ENCODE results near the gene RPP14. TPM values are rescaled to one million over a fixed set of nuclear protein-coding genes. Genes with fewer than 3 reads are reported as not detected.

The RPP14 gene
- total and polyA plus RNA-seq, 10 of the 15 experiments (the other 5 are each of a cell fraction or from before 2014, with no cell fraction given) = 9.1 to 21.2 (median 12.7) TPM

- TF ChIP-seq ELK1 (IDR thresholded peaks at IDR 0.05; ENCODE audit: low read depth, low read length) (no peak), LARP7 (IDR thresholded peaks at IDR 0.05) (no peak)
Observed at GRCh38 chr3:58322793-58323192, 16.7 kb downstream of the RPP14 start (continued).

GRCh38 chr3:58323529-58324390 is 17.7 kb downstream of the RPP14 start:
- BruUV-seq (replicated peaks) = no TSS peak
- intact Hi-C loops (cut with micrococcal nuclease; ENCODE audit: unreplicated experiment) (no loop called here), in situ Hi-C loops (cut with MboI) (loop anchor here (10.0 kb wide), 1 partner anchor 211 kb away; the partner anchor contains the start of gene ACOX2)
- ATAC-seq = peak; percentile 38
- no peak for DNase-seq (ENCODE audit: low read depth, low spot score)
- H3K4me1 ChIP-seq (ENCODE audit: control insufficient read depth, insufficient read depth, low read length) = peaks cover 17% of the 10 kb centered on the region
- no peaks in the 10 kb centered on the region for H3K9me3 ChIP-seq (replicated peaks; ENCODE audit: control insufficient read depth, insufficient read depth, low read length)
- 75% methylated on average over 3 of the region's 3 CpGs for WGBS (ENCODE audit: insufficient coverage, insufficient replicate concordance, low lambda C conversion rate, missing lambda C conversion rate)
- POLR2A ChIA-PET = interaction anchor here (0.5 to 1.9 kb wide), 4 partner anchors 10 to 257 kb away, joined by 3 to 6 read pairs (median 6); partner anchors contain the start of genes HTD2 and RPP14
- no peak overlapping the region for H3K27ac ChIP-seq (ENCODE audit: control insufficient read depth, insufficient read depth)
- peaks cover 0 to 6% of the 10 kb centered on the region in 2 experiments; a peak in 2 of 4 replicates for H3K36me3 ChIP-seq (ENCODE audit: control insufficient read depth in 2 of 2, insufficient read depth in 2 of 2, low read length in 1 of 2)
- H3K79me2 ChIP-seq (ENCODE audit: control insufficient read depth, insufficient read depth, low read length) = no peaks in the 10 kb centered on the region
- CTCF ChIA-PET = interaction anchor here (0.7 to 13.0 kb wide), 12 partner anchors 11 to 211 kb away, joined by 3 to 112 read pairs (median 6); partner anchors contain the start of genes HTD2 and RPP14
- SMC1A ChIA-PET (ENCODE audit: uncharacterized antibody, unreplicated experiment) = interaction anchor here (0.7 to 3.8 kb wide), 10 partner anchors 11 to 145 kb away, joined by 3 to 26 read pairs (median 8); partner anchors contain the start of genes HTD2, PXK and RPP14
- no peak overlapping the region for H3K4me3 ChIP-seq
- FAIRE-seq = peak; percentile 73
- RAD21 ChIA-PET (ENCODE audit: unreplicated experiment) = interaction anchor here (1.4 to 1.9 kb wide), 3 partner anchors 17 to 92 kb away, joined by 3 to 13 read pairs (median 7); partner anchors contain the start of genes HTD2 and RPP14
- H3K9ac ChIP-seq (ENCODE audit: control insufficient read depth, insufficient read depth, low read length) = no peak overlapping the region
- 0 out of 2 replicates have a peak overlapping the region, but pooled peaks have one; percentile 35 for H3K4me2 ChIP-seq (ENCODE audit: control insufficient read depth, insufficient read depth)
- no peaks in the 10 kb centered on the region for H3K27me3 ChIP-seq (replicated peaks in 1 of 2; ENCODE audit: control insufficient read depth in 2 of 2, insufficient read depth in 2 of 2, low read length in 1 of 2)
- no peaks in the 10 kb centered on the region for H4K20me1 ChIP-seq (ENCODE audit: control insufficient read depth, insufficient read depth)
- H2AFZ ChIP-seq (ENCODE audit: control insufficient read depth, low read depth, low read length) = no peak overlapping the region
- TF ChIP-seq RAD21 (IDR thresholded peaks at IDR 0.05; ENCODE audit: insufficient read depth, low read depth, low read length) (no peak), MAX (IDR thresholded peaks at IDR 0.05; ENCODE audit: low read depth, low read length) (no peak), MXI1 (IDR thresholded peaks at IDR 0.05; ENCODE audit: low read depth, low read length) (no peak), JUNB (IDR thresholded peaks at IDR 0.05) (peak; percentile 3), CBX3 (IDR thresholded peaks at IDR 0.05; ENCODE audit: borderline replicate concordance, low read depth) (no peak), HDAC2 (IDR thresholded peaks at IDR 0.05) (no peak), BCLAF1 (IDR thresholded peaks at IDR 0.05) (no peak), PAX8 (IDR thresholded peaks at IDR 0.05) (no peak), POLR2AphosphoS5 (IDR thresholded peaks at IDR 0.05; ENCODE audit: low read length) (no peak), SREBF1 (IDR thresholded peaks at IDR 0.05; ENCODE audit: low read length) (no peak), STAT3 (IDR thresholded peaks at IDR 0.05; ENCODE audit: low read depth, low read length) (no peak), ZBTB33 (IDR thresholded peaks at IDR 0.05) (no peak)

All from GM12878 (cell line).